ENCODE results near the gene RNF103.
"Not testable (repeated sequence)": the region's sequence is repeated elsewhere in the genome, so short reads cannot be mapped to it uniquely, and the experiment has no call there.

Gene RNF103

DNA sequence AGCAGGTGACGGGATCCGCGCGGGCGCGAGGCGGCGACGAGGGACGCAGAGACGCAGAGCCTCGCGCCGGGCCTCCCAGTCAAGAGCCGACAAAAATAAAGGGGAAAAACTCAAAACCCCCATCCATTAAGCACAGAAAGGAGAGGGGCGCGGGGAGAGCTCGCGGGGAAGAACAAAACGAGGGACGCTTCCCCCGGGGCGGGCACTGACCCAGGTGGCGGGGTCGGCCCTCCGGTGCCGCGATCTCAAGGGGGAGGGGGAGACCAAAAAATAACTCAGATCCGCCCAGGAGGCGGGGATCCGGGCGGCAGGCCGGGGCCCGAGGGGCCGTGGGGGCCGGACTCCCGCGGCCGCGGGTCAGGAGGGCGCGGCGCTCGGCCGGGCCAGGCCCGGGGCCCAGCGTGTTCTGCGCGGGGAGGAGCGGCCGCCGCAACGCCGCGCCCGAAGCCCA is 597 bp downstream of the RNF103 start:
- DNase-seq (ENCODE audit: low read depth in 2 of 2): no peak

DNA sequence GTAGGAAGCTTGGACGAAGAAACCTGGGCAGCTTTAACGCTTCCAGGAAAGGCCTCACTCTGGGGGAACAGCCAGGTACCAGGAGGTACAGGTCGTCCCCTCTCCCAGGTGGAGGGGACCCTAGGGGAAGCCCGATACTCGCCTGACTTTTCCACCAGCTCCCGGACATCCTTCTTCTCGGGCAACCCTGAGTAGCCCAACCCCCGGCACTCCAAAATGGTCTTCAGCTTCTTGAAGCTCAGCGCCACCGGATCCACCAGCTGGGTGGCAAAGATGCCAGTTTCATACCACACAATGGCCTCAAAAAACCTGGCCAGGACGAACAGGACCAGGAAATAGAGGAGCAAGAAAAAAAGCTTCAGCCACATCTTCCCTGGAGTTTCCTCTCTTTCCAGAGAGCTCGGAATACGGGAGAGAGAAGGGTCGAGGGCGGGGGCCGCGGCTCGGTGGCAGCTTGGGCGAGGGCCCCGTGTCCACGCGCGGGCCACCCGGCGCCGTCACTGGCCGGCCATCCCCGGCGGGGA is 1.1 kb downstream of the RNF103 start:
- no peak for DNase-seq (ENCODE audit: low read depth in 2 of 2)

DNA sequence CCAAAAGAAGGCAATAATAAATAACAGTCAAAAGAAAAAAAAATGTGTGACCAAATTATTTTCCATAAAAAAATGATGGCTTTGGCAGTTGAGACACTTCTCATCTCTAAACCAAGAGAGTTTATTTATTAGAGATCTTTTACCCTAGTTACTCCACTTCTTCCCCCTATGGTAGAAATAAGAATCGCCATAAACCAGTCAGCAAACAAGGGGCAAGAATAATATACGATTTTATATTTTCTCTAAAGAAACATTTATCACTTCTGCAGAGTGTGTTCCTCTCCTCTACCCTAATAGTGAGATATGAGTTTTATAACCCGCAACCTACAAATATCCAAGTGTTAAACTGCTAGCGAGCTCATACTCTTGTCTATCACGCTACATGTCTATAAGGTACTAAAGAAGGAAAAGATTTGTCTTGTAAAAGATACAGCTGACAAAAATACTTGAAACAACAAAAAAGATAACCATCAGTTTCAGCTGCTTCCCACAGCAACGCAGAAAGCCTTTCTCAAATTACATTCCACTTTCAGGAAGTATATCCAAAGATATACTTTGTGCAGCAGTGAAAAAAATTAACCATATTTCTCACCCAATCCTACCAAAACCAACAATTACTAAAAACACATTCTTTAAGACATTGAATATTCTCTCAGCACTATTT is 2.3 kb downstream of the RNF103 start:
- no peak for DNase-seq (ENCODE audit: low read depth in 2 of 2)

DNA sequence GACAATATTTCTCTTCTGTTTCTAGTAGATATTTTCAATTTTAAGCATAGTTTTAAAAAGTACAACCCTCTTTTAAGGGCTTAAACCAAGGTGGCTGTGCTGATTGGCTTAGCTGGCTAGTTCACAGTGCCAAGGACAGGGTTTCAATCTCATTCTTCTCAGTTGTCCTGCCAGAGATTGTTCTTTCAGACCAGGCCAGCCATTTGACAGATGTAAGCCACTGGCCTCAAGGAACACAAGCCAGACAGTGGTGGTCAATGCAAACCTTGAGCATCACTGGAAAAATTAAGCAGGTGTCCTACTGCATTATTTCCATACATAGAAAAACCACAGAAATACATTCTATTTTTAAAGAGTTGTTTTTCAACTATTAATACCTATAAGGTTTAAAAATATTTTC is 5.9 kb downstream of the RNF103 start:
- no peak for DNase-seq (ENCODE audit: low read depth in 2 of 2)

DNA sequence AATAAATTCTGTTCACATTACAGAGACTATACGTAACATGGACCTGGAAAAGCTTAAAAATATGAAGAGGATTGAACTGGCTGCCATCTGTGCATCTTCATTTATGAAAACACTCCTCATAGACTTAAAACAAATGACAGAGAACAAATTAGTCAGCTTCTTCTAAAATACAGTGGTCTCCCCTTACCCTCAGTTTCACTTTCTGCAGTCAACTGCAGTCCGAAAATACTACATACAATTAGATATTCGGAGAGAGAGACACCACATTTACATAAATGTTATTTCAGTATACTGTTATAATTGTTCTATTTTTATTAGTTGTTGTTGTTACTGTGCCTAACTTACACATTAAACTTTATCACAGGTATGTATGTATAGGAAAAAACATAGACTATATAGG is 6.5 kb downstream of the RNF103 start:
- DNase-seq (ENCODE audit: low read depth in 2 of 2): no peak

DNA sequence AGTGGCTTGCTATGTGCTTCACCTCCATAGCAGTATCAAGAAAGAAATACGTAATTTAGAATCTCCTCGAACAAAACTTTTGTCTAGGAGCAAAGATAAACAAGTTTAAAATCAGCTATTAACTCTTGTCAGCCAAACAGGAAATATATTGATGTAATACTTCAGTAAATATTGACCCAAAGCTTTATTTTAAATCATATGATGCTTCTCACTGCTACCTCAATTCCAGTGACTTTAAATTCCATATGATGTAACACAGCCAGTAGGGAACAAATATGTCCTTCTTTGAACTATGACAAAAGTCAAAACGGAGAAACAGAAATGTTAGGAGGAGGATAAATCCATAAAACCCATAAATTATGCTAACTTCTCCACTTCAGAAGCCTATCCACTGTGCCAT is 7.2 kb downstream of the RNF103 start:
- no peak for DNase-seq (ENCODE audit: low read depth in 2 of 2)

DNA sequence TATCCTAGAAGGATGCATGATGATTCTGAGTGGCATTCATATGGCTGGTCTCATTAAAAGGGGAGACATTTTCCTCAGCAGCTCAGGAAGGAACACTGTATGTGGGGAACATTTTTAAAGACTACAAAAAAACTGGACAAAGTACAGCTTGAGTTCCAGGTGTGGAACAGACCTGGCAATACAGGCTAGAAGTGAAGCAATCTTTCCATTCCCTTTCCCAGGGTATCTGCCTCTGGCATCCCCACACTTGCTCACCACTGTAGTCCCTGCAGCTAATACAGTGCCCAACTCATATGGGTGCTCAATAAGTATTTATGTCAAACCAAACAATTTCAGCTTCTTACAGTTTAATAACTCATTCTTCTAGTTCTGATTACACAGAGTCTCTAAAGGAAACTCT is 8.1 kb downstream of the RNF103 start:
- no peak for DNase-seq (ENCODE audit: low read depth in 2 of 2)

DNA sequence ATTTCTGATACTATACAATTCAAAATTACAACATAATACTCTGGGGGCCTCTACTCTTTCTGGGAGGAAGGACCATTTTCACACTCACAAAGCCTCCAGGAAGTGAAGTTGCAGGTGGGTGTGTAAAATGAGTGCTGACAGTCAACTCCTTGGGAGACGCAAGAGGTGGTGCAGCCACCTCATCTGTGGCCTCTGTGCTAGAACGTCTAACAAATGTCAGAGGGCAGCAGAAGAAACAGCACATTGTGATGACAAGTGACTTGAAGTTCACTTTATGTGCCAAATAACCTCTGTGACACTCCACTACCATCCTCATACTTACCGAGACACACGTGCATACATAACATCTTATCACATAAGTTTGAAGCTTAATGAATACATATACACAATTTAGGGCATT is 10.2 kb downstream of the RNF103 start:
- DNase-seq (ENCODE audit: low read depth in 2 of 2): no peak

DNA sequence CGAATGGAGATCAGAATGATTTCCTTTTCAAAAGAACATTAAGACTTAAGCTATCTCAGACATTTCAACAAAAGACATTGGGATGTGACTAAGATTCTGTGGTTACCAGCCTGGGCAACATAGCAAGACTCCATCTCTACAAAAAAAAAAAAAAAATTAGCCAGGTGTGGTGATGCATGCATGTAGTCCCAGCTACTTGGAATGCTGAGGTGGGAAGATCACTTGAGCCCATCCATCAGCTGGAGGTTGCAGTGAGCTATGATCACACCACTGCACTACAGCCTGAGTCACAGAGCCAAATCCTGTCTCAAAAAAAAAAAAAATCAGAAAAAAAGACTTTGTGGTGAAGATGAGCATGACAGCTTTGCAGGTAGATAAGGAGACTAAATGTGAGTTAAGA is 12.8 kb downstream of the RNF103 start:
- DNase-seq (ENCODE audit: low read depth in 2 of 2): no peak

DNA sequence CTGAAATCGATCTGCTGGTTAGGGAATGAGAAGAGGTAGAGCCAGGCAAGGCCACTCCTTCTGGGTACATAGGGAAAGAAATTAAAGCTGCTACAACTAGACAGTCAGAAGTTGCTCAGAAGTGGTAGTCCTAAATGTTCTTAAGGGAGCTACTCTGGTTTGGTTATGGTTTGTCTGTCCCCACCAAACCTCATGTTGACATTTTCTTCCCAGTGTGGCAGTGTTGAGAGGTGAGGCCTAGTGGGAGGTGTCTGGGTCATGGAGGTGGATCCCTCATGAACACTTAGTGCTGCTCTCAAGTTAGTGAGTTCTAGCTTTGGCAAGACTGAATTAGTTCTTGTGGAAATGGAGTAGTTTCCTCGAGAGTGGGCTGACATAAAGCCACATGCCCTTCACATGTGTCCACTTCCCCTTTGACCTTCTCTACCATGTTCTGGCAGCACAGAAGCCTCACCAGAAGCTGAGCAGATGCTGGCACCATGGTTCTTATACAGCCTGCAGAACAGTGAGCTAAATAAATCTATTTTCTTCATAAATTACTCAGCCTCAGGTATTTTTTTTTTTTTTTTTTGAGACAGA is 14.7 kb downstream of the RNF103 start:
- no peak for DNase-seq (ENCODE audit: low read depth in 2 of 2)

DNA sequence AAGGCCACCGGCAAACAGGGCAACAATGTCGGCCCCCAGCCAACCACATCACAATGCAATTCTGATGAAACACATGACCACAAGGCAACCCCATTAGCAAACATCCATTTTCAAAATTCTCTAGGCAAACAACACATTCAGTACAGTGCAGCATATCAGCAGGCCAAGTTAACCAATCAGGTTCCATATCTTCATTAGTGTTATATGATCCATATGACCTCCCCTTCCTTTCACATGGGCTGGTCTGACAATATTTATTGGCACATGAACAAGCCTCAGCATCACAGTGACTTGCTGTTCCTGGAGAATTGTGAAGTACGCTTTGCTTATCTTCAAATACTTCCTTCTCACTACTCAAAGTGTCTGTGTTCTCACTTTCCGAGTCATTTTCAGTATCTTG is 19.8 kb downstream of the RNF103 start:
- no peak for DNase-seq (ENCODE audit: low read depth in 2 of 2)

DNA sequence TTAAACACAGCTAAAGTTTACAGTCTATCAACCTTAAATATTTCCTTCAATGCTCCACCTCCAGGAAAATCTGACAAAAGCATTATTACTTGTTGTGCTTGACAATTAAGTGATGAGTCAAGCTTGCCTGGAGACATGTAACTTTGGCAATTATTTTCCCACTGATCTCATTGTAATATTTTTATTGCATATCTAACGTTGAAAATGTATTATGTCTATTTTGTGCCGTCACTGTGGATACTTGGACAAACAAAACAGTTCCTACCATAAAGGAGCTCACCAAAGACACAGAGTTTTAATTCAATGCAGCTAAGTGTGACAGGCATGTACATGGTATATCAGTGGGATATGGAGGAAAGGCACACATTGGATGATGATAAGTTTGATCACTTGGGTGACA is 24.7 kb downstream of the RNF103 start:
- DNase-seq (ENCODE audit: low read depth in 2 of 2): no peak

DNA sequence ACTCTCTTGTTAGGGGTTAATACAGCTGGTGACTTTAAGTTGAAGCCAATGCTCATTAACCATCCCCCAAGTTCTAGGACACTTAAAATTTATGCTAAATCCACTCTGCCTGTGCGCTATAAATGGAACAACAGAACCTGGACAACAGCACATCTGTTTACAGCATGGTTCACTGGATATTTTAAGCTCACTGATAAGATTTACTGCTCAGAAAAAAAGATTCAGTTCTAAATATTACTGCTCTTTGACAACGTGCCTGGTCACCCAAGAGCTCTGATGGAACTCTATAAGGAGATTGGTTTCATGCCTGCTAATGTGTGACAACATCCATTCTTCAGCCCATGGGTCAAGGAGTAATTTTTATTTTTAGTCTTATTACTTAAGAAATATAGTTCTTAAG is 27.5 kb downstream of the RNF103 start:
- DNase-seq (ENCODE audit: low read depth in 2 of 2): no peak

DNA sequence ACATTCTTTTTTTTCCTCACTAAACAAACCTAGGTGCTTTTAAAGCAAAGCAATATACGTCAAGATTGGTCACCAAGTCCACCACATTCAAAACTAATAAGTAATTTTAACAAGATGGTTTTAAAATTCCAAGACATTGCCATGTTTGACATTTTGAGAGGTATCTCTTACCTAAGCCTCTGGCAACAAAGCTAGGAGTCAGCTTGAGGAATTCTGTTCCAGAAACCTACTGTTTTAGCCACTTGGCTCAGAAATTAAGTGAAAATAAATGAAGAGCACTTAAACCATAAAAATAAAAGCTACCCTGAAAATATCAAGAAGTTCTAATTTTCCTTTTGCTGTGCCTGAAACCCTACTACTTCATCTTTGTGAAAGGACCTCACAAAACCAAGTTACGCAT is 30.4 kb downstream of the RNF103 start:
- DNase-seq (ENCODE audit: low read depth in 2 of 2): no peak

DNA sequence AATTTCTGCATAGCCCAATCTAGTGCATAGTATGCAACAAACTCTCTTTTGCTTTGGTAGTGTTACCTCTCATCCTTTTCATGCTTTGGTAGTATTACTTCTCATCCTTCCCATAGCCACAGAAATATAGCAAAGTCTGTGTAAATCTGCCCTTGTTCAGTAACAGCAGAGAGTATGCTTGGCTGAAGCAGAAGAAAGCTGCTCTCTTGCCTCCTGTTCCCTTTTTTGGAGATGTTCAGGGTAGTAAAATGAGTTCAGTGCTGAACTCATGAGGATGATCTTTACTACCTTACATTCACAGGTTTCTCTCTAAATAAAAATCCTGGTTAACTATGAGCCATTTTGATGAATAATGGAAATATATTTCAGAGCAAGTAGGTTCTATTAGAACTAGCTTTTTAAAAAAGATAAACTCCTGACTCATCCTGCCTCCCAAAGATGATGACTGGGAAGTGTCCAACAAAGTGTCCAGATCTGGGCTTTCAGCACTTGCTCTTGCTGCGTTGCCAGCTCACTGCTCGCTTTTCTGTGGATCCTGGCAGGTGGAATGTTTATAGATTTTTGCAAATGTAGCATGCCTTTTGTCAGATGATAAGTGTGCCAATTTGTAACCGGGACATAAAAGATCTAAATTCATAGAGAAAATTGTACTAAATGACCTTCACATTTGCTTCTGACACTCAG is 31.0 kb downstream of the RNF103 start:
- DNase-seq (ENCODE audit: low read depth in 2 of 2): no peak

DNA sequence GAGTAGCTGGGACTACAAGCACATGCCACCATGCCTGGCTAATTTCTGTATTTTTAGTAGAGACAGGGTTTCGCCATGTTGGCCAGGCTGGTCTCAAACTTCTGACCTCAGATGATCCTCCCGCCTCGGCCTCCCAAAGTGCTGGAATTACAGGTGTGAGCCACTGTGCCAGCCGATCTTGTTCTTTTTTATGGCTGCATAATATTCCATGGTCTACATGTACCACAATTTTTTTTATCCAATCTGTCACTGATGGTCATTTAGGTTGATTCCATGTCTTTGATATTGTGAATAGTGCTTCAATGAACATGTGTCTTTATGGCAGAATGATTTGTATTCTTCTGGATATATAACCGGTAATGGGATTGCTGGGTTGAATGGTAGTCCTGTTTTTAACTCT is 34.0 kb downstream of the RNF103 start:
- DNase-seq (ENCODE audit: low read depth in 2 of 2): not testable (repeated sequence)

DNA sequence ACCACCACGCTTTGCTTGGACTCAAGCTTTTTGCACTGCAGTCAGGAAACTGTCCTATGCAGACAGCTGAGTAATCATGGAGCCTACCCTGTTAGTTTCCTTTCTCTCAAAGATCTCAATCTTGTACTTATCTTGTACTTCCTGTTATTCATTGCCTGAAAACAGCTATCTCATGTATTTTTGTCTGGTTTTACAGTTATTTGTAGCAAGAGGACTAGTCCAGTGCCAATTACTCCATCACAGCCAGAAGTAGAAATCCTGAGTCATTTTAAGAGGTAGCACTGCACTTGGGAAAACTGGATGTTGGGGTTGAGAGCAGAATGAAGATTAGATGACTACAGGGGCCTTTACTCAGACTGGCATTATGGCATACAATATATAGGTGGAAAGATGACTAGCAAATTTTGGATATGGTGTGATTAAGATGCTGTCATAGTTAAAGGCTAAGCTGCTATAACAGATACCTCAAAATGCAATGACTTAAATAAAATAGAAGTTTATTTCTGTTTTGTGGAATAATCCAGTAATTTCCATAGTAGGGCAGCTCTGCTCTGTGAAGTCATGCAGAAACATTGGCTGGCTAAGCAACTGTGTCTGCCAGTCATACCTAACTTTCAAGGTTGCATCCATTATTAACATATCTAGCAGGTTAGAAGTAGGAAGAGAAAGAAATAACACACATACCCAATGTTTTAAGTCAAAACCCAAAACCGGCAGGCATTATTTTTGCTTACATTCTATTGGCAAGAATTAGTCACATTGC is 39.3 kb downstream of the RNF103 start:
- DNase-seq (ENCODE audit: low read depth in 2 of 2): no peak

DNA sequence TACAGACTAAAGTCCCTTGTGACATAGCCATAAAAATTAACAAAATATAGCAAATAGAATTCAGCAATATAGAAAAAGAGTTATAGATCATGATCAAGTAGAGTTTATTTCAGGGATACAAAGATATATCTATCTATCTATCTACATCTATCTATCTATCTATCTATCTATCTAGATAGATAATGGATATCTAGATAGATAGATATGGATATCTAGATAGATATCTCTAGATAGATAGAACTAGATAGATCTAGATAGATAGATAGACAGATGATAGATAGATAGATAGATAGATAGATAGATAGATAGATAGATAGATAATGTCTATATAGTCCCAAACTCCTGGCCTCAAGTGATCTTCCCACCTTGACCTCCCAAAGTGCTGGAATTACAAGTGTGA is 43.1 kb downstream of the RNF103 start:
- no peak for DNase-seq (ENCODE audit: low read depth in 2 of 2)

DNA sequence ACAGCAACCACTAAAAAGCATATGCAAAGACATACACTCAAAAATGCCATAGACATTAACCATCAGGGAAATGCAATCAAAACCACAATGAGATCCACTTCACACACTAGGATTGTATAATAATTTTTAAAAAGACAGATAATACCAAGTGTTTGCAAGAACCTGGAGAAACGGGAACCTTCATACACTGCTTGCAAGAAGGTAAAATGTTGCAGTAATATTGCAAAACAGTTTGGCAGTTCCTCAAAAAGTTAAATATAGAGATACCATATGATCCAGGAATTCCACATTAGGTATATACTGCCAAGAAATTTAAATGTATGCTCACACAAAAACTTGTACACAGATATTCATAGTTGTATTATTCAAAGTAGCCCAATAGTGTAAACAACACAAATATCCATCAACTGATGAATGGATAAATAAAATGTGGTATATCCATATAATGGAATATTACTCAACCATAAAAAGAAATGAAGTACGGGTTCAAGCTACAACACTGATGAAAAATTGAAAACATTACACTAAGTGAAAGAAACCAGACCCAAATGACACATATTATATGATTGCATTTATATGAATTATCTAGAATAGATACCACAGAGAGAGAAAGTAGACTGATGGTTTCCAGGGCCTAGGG is 45.7 kb downstream of the RNF103 start:
- no peak for DNase-seq (ENCODE audit: low read depth in 2 of 2)

DNA sequence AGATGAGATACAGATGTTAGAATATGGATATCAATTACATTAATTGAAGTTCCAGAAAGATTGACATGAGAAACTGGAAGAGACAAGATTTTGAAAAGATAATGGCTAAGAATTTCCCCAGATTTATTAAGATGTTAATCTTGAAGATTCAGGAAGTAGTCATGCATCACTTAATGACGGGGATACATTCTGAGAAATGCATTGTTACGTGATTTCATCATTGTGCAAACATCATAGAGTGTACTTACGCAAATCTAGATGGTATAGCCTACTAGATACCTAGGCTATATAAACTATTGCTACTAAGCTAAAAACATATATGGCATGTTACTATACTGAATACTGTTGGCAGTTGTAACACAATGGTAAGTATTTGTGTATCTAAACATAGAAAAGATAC is 53.6 kb downstream of the RNF103 start:
- no peak for DNase-seq (ENCODE audit: low read depth in 2 of 2)

DNA sequence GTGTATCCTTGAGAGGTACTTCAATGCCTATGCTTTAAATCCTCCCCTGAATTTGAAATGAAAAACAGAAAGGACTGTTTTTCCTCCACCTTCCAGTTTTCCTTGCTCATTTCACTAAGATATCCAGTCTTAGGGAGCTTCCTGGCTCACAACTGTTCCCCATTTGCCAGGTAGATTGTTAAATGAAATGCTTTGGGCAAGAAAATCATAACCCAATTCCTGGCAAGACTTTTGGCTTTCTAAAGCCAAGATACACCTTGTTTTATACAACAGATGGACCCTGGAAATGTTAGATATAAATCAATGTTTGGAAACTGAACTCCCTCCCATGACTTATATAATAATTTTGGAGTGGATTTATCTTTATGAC is 56.9 kb downstream of the RNF103 start:
- no peak for DNase-seq (ENCODE audit: low read depth in 2 of 2)
